NCI-H146 treated with DMSO at 0.1 percent for 48 hours (cell line): ENCODE data around the gene KDM1A.
A peak's percentile ranks its signal among the peaks of the same experiment; 100 is the strongest.
"Not testable (repeated sequence)": the region's sequence is repeated elsewhere in the genome, so short reads cannot be mapped to it uniquely, and the experiment has no call there.

ENCODE experiments used
- DNase-seq: peaks from one replicate; lab custom pipeline; 2025; ENCODE audit not compliant: unreplicated experiment; lab: John Stamatoyannopoulos, UW

KDM1A gene

DNA sequence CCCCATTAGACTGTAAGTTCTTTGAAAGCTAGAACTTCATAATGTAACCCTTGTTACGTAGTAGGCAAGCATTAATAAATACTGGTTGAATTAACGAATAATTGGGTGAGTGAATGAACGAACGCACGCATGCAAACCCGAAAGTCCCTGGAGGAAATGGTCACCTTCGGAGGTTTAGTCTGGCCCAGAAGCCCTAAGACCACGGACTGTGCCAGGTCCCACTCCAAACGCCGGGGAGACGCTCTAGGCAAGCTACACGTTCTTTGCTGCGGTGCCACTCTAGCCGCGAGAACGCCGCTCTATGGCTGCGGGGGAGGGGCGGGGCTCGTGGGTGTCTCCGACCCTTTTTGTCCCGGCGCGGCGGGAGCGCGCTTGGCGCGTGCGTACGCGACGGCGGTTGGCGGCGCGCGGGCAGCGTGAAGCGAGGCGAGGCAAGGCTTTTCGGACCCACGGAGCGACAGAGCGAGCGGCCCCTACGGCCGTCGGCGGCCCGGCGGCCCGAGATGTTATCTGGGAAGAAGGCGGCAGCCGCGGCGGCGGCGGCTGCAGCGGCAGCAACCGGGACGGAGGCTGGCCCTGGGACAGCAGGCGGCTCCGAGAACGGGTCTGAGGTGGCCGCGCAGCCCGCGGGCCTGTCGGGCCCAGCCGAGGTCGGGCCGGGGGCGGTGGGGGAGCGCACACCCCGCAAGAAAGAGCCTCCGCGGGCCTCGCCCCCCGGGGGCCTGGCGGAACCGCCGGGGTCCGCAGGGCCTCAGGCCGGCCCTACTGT lies at the start of gene KDM1A:
Gene KDM1A, plus strand, starts transcription at position 375 of the 769 bp plus-strand sequence. Its CDS starts 129 bp downstream, at position 504.
- peak; percentile 79 for DNase-seq

DNA sequence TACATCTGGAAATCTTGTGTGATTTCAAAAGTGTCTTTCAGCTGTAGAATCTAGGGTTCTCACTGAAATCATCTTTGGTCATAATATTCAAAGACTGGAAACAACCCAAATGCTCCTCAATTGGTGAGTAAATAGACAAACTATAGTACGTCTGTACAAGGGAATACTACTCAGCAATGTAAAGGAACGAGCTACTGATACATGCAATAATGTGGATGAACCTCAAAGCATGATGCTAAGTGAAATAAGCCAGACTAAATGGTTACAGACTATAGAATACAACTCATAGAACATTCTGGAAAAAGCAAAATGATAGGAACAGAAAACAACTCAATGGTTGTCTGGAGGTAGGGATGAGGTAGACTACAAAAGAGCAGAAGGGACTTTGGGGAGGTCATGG lies 49.2 kb upstream of the KDM1A start:
- no peak for DNase-seq

DNA sequence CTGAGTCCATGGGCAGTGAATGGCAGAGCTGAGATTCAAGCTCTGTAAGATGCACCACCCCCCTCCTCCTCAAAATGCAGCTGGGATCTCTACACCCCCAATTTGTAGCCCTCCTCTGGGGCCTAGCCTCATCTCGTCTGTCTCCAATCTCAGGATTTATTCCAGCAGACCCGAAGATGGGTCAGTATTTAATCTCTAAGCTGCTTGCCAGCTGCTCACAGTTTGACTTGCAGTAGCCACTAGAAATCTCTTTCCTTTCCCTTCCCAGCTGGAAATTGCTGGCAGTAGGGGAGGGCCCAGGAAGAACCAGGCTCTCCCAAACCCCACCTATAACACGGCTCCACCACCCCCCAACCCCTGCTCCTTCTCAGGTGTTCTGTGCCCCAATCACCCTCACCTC lies 48.1 kb upstream of the KDM1A start:
- DNase-seq = no peak

DNA sequence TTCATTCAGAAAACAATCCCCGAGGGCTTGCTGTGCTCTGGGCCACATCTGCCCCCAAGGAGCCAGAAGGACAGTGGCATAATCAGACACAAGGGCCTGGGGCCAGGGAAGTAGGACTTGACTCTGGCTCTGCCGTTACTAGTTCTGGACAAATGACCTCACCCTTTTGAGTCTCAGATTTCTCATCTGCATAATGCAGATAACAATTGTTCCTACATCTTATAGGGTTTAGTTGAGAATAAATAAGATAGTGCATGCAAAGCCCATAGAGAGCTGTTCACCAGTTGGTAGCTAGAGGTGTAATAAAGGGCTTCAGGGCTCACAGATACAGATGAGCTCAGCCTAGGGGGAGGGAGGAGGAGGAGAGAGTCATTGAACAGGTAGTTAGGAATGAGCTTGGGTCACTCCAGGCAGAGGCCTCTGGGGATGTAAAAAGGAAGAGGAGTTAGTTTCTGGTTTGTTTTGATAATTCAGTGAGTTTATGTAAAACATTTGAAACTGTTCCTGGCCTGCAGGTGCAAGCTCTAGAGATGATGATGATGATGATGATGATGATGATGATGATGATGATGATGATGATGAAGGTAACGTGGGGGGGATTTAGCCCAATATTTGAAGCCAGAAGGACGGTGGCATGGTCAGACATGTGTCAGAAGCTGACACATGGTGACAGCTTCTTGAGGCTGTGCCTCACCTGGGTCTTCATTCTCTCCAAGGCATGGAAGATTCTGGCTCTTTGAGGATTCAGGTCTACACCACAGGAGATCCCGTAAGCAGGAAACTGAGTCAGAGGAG lies 47.5 kb upstream of the KDM1A start:
- peak; percentile 31 for DNase-seq

DNA sequence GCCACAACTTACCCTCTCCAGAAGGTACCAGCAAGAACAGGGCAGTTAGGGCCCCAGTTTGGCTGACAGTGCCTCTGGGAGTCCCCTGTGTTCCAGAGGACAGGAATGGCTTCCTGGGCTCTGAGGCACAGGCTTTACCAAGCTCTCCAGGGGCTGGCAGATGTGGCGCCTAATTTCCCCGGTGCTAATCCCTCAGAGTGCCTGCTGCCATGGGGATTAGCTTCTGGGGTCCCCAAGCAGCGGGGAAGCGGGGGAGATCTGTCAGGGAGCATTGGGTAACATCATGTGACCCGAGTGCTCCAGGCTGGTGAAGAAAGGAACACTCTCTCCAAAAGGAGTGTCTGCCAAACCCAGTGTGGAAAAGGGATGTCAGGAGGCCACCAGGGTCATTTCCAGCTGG lies 46.5 kb upstream of the KDM1A start, which contains the start of gene LACTBL1:
Gene LACTBL1, minus strand, starts transcription at position 107 of the 400 bp plus-strand sequence. CDS start 550 bp downstream, outside the sequence.
- DNase-seq = no peak

DNA sequence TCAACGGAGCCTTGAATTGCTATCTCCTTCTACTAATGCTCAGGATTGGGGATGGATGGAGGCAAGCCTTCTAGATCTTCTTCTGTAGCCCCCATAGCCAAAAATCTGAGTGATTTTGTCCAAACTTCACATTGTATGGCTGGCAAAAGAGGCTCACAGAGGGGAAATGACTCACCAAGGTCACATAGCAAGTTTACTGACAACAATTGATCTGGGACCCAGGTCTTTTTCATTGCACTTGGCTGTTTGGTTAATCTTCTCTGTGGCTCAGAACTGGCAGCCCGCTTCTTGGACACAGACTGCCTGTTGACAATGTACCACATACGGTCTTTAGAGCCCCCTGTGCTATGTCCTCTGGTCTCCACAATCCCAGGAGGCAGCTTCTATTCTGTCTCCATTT lies 43.6 kb upstream of the KDM1A start:
- DNase-seq = no peak

DNA sequence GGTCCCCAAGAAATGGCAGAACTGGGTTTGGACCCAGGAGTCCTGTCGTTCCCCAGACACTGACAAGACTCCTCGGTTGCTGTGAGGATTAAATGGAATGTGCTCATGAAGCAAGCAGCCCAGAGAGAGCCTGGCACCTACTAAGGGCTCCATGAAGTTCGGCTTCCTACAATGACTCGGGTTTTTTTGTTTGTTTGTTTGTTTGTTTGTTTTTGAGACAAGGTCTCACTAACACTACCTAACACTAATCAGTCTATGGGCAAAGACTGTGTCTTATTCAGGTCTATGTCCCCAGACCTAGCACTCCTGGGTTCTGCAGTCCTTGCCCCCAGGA lies 43.2 kb upstream of the KDM1A start:
- DNase-seq = no peak

DNA sequence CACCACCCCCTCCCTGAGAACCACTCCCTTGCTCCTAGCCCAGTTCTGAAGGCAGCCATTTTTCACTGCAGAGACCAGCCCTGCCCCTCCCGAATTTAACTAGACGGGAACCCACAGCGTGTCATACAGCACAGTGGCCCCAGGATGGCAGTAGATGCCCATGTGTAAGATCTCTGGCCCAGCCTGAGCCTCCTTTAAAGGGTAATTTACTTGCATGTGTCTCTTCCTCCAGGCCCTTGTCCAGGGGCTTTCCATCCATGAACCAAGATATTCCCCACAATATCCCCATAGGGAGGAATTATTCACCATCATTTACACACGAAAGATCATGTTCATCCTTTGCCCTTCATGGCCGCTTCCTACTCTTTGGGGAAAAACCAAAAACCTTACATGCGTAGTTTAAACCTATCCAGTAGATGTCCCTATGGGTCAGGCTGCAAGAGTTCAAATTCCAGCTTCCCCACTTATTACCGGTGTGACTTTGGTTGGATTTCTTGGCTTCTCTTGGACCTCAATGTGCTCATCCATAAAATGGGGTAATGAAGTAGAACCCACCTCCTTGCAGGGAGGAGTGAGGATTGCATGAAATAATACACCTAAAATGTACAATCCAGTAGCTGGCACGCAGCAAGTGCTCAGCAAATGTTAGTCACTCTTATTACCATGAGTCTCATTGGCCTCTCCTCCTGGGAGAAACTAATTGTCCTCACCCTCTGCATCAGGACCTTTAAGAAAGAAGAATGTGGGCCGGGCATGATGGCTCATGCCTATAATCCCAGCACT lies 42.6 kb upstream of the KDM1A start:
- DNase-seq = peak; percentile 59

DNA sequence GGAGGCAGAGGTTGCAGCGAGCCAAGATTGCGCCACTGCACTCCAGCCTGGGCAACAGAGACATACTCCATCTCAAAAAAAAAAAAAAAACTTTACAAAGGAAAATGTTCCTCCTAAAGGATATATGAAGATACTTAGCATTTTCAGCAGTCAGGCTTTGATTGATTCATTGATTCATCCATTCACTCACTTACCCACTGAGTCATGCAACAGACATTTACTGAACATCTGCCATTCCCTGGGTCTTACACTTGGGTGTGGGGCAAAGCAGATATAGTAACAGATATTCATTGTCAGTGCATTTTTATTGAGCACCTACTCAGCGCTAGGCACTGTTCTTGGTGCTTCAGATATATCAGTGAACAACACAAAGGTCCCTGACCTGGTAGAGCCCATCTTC lies 41.0 kb upstream of the KDM1A start:
- DNase-seq = no peak

DNA sequence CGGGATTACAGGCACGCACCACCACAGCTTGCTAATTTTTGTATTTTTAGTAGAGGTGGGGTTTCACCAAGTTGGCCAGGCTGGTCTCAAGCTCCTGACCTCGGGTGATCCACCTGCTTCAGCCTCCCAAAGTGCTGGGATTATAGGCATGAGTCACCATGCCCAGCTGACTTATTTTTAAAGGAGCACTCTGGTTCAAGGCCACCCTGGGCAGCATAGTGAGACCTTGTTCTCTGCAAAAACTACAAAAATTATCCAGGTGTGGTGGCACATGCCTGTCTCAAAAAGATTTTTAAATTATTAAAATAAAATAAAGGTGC lies 38.8 kb upstream of the KDM1A start:
- DNase-seq = not testable (repeated sequence)

DNA sequence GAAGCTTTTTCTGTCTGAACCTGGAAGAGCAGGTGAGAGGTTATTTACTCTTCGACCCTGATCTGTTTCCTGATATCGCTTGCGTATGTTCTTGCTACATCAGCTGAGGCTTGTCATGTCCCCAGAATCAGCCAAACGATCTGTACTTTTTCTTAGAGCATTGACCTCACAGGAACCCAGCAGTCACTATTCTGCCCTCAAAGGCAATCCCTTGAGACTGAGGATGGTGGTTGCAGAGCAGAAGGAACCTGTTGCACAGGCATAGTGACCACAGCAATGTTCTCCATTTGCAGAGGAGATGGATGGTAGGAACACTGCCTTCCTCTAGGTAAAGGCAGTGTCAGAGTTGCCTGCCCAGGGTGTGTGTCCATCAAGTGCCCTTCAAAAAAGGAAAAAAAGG lies 35.3 kb upstream of the KDM1A start:
- no peak for DNase-seq

DNA sequence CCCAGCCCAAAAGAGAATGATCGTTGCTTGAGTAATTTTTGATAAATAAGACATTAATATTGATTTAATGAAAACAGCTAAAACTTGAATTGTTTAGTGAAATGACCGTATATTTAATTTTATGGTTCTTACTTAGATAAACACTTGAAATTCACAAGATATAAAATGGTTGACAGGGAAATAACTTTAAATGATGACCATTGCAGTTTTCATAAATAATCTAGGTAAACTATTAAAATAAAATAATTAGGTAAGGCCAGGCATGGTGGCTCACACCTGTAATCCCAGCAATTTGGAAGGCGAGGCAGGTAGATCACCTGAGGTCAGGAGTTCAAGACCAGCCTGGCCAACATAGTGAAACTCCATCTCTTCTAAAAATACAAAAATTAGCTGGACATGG lies 26.9 kb upstream of the KDM1A start:
- not testable (repeated sequence) for DNase-seq

DNA sequence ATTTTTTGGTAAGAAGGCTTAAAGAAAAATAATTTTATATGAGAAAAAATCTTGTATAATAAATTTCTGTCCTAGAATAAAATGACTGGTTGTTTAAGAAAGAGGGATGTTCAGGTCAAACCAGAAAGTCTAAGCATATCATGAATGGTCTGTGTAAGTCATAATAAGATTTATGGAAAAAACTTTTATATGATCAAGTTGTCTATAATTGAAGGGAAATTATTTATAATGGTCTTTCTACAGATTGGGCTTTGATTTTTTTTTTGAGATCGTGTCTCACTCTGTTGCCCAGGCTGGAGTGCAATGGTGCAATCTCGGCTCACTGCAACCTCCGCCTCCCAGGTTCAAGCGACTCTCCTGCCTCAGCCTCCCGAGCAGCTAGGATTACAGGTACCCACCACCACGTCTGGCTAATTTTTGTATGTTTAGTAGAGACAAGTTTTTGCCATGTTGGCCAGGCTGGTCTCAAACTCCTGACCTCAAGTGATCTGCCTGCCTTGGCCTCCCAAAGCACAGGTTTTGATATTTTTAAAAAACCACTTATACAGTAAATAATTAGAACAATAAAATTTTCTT lies 26.0 kb upstream of the KDM1A start:
- DNase-seq = not testable (repeated sequence)

DNA sequence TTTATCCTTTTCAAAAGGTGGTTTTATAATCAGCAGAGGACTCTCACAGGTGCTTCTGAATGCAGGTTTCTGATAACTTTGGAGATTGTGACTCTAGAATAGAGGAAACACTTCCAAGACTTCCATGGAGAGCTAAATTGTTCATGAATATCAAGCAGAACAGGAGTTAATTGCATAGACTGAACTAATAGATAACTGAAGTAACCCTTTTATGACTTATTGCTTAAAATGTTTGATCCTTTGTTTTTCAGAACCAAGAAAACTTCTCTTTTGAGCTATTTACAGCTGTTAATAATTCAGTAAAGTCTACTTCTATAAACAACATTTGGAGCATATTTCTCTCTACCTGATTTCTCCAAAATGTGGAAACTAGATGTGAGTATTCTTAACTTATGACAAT lies 23.5 kb upstream of the KDM1A start:
- no peak for DNase-seq

DNA sequence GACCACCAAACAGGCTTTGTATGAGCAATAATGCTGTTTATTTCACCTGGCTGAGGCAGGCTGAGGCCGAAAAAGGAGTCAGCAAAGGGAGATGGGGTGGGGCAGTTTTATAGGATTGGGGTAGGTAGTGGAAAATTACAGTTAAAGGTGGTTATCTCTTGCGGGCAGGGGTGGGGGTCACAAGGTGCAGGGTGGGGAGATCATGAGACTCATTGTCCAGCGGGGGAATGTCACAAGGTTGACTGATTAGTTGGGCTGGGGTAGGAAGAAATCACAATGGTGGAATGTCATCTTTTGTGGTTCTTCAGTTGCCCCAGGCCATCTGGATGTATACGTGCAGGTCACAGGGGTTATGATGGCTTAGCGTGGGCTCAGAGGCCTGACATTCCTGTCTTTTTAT lies 21.7 kb upstream of the KDM1A start:
- not testable (repeated sequence) for DNase-seq

DNA sequence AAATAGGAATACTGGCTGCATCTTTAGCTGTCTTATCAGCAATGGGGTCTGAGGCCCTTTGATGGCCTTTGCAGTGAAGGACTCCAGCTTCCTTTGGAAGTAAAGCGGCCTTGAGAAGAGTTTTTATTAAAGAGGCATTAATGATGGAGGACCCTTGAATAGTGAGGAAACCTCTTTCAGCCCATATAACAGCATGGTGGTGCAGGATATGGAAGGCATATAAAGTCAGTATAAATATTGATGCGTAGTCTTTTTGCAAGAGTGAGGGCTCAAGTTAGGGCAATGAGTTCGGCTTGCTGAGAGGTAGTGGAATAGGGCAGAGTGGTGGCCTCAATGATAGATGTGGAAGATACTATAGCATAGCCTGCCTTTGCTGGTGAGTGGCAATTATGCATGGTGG lies 19.1 kb upstream of the KDM1A start:
- not testable (repeated sequence) for DNase-seq

DNA sequence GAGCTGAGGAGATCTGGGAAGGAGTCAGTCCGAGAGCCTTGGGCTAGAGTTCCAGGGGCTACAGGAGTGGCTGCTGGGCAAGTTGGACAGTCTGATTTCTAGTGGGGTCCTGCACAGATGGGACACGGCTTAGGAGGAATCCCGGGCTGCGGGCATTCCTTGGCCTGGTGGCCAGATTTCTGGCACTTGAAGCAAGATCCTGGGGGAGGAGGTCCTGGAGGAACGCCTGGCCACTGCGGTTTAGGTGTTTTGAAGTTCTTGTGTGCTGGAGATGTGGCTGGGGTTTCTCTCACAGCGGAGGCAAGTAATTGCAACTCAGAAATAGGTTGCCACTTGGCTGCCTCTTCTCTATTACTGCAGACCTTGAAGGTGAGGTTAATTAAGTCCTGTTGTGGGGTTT lies 17.1 kb upstream of the KDM1A start:
- not testable (repeated sequence) for DNase-seq

DNA sequence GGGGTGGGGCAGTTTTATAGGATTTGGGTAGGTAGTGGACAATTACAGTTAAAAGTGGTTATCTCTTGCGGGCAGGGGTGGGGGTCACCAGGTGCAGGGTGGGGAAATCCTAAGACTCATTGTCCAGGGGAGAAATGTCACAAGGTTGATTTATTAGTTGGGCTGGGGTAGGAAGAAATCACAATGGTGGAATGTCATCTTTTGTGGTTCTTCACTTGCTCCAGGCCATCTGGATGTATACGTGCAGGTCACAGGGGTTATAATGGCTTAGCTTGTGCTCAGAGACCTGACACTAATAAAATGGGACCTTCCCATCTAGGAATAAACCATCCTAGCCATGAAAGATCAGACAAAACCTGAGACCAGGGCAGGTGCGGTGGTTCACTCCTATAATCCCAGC lies 15.2 kb upstream of the KDM1A start:
- DNase-seq = no peak

DNA sequence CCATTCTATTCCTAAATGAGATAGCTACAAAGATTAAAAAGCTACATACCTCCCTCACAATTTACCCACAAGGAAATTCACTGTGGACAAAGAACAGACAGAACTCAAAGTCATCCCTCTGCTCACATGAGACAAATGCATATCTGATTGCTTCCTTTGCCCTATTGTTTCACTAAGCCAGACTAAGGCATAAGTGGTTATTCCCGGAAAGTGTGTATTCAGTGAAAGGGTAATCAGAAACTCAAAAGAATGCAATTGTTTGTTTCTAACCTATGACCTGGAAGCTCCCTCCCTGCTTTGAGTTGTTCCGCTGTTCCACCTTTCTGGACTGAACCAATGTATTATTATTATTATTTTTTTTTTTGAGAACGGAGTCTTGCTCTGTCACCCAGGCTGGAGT lies 14.5 kb upstream of the KDM1A start:
- not testable (repeated sequence) for DNase-seq

DNA sequence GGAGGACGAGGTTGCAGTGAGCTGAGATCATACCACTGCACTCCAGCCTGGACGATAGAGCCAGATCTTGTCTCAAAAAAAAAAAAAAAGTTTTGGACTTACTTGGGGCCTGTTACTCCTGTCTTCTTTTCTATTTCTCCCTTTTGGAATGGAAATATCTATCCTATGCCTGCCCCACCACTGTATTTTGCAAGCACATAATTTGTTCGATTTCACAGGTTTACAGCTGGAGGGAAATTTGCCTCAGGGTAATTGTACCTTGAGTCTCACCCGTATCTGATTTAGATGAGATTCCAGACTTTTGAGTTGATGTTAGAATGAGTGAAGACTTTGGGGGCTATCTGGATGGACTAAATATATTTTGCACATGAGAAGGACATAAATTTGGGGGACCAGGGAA lies 12.2 kb upstream of the KDM1A start:
- DNase-seq = no peak

DNA sequence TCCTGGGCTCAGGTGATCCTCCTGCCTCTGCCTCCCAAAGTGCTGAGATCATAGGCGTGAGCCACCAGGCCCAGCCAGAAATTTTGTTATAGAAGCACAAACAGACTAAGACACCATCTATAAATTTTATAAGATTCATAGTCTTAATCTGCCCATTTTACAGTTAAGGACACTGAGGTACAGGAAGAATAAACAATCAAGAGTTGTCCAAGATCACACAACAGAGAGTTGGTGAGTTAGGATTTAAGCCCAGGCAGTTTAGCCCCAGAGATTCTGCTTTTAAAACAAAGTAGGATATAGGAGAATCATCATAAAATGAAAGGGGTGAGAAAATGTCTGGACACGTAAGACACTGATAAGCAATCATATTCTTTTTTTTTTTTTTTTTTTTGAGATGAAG lies 10.4 kb upstream of the KDM1A start:
- DNase-seq = no peak
